Mammary epithelial cell (primary cell): ENCODE measurements around the gene STAC2.

ENCODE experiments used
- EZH2 ChIP-seq: IDR thresholded peaks from 2 replicates; pipeline ENCODE4 v1.6.1; 2012; ENCODE audit warnings: low read length, inconsistent platforms, borderline replicate concordance
- TF ChIP-seq, protein P1 (sequence below), 2 donors: IDR thresholded peaks in 1 of 2; conservative IDR thresholded peaks in 1 of 2; 2 replicates each; pipeline ENCODE4 v1.5.1; 2011 to 2012; ENCODE audit warnings: inconsistent platforms in 2 of 2, low read length in 2 of 2, mild to moderate bottlenecking in 2 of 2, control low read depth in 1 of 2, low read depth in 1 of 2; ENCODE audit not compliant: insufficient read depth in 1 of 2; ENCODE audit errors: extremely low read depth in 1 of 2

DNA sequence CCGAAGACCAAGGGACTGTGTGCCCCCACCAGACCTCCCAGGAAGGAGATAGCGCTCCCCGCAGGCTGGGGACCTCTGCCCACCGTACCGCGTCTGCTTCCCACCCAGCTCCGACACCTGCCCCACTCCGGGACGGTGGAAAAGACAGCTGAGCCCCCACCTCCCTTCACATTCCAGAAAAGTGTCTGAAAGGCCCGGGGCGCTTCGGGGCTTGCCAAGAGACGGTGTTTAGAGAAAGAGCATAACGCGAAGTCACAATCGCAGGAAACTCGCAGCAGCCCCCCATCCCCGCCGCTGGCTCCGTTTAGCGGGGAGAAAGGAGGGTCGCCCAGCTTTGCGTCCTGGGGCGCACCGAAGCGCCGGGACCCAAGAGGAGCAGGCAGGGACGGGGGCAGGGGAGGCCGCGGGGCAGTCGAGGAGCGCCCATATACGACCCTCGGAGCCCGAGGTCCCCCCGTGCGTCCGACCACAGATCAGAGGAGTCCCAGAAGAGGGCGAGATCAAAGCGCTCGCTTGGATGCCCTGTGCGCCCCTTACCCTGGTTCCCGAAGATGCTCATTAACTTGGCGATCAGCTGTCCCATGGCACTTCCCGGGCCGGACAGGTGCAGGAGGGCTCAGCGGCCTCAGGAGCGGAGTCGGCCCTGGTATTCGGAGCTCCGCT is 60.4 kb downstream of the STAC2 start:
- TF ChIP-seq, protein P1, sequence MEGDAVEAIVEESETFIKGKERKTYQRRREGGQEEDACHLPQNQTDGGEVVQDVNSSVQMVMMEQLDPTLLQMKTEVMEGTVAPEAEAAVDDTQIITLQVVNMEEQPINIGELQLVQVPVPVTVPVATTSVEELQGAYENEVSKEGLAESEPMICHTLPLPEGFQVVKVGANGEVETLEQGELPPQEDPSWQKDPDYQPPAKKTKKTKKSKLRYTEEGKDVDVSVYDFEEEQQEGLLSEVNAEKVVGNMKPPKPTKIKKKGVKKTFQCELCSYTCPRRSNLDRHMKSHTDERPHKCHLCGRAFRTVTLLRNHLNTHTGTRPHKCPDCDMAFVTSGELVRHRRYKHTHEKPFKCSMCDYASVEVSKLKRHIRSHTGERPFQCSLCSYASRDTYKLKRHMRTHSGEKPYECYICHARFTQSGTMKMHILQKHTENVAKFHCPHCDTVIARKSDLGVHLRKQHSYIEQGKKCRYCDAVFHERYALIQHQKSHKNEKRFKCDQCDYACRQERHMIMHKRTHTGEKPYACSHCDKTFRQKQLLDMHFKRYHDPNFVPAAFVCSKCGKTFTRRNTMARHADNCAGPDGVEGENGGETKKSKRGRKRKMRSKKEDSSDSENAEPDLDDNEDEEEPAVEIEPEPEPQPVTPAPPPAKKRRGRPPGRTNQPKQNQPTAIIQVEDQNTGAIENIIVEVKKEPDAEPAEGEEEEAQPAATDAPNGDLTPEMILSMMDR (conservative IDR thresholded peaks at IDR 0.05 in 1 of 2, IDR thresholded peaks at IDR 0.05 in 1 of 2; ENCODE audit: extremely low read depth in 1 of 2, insufficient read depth in 1 of 2, low read depth in 1 of 2, low read length in 2 of 2): no peak
- no peak for TF ChIP-seq EZH2
